SJCRH30 (cell line): Measurements from ENCODE around the gene FOXD1. TPM values are rescaled to one million over a fixed set of nuclear protein-coding genes. Genes with fewer than 3 reads are reported as not detected.
"Not testable (repeated sequence)": the region's sequence is repeated elsewhere in the genome, so short reads cannot be mapped to it uniquely, and the experiment has no call there.

Source experiments
- DNase-seq, 2 experiments: peaks; one replicate each; pipeline ENCODE4 v3.0.0-alpha.2; 2015 to 2020
- H3K27ac ChIP-seq: fragments of 250-450 bp; sonication (Bioruptor Pico); 2 replicates; pipeline ENCODE4 v1.5.1; 2020; ENCODE audit warnings: mild to moderate bottlenecking, moderate library complexity
- H3K27me3 ChIP-seq: fragments of 250-450 bp; sonication (Bioruptor Pico); 2 replicates; pipeline ENCODE4 v1.5.1; 2020; ENCODE audit warnings: mild to moderate bottlenecking, moderate library complexity
- H3K36me3 ChIP-seq: fragments of 250-450 bp; sonication (Bioruptor Pico); 2 replicates; pipeline ENCODE4 v1.5.1; 2020; ENCODE audit warnings: mild to moderate bottlenecking, moderate library complexity
- H3K4me1 ChIP-seq: fragments of 250-450 bp; sonication (Bioruptor Pico); 2 replicates; pipeline ENCODE4 v1.5.1; 2020; ENCODE audit warnings: mild to moderate bottlenecking, moderate library complexity
- H3K4me3 ChIP-seq: fragments of 250-450 bp; sonication (Bioruptor Pico); 2 replicates; pipeline ENCODE4 v1.5.1; 2020; ENCODE audit warnings: mild to moderate bottlenecking, moderate library complexity
- H3K9me3 ChIP-seq: fragments of 250-450 bp; sonication (Bioruptor Pico); replicated peaks from 2 replicates; pipeline ENCODE4 v1.5.1; 2020; ENCODE audit warnings: mild to moderate bottlenecking, moderate library complexity
- total RNA-seq: library from RNA; depleted of rRNA; stranded (reverse); fragments of >200 nt; shearing (Covaris generic); gene quantifications from 2 replicates; pipeline ENCODE4 v1.2.3, GENCODE V29; 2014; rRNA removed

FOXD1 gene
- 10.5 and 10.9 TPM in 2 replicates for total RNA-seq

GRCh38 chr5:73448463-73449136, at the start of gene FOXD1:
Gene FOXD1 (minus strand): TSS chr5:73448777. CDS start chr5:73448362, 415 bp downstream.
- DNase-seq: peak; percentile 92 to 93
- peak within 1 kb of the TSS; percentile 47; the same call in 1 of the 2 replicates for H3K27ac ChIP-seq
- H3K4me1 ChIP-seq: no peaks in the 10 kb centered on the region
- no peaks in the 10 kb centered on the region for H3K36me3 ChIP-seq
- peak within 1 kb of the TSS; percentile 96 for H3K4me3 ChIP-seq
- no peaks in the 10 kb centered on the region for H3K9me3 ChIP-seq
- H3K27me3 ChIP-seq: peaks cover 7% of the 10 kb centered on the region; the same call in 1 of the 2 replicates

- Histone ChIP-seq H3K9me3 (no peaks in the 10 kb centered on the region), H3K4me1 (peaks cover 9% of the 10 kb centered on the region), H3K36me3 (peaks cover 32% of the 10 kb centered on the region), H3K4me3 (peak overlapping the region; percentile 98), H3K27ac (peak overlapping the region; percentile 95), H3K27me3 (no peaks in the 10 kb centered on the region)
- no peak for DNase-seq
Observed at GRCh38 chr5:73497497-73498056, 49.0 kb upstream of the FOXD1 start.

GRCh38 chr5:73496984-73497457, 48.4 kb upstream of the FOXD1 start:
- Histone ChIP-seq H3K36me3 (peaks cover 27% of the 10 kb centered on the region), H3K27ac (peak overlapping the region; percentile 95), H3K27me3 (no peaks in the 10 kb centered on the region), H3K4me3 (peak overlapping the region; percentile 98), H3K9me3 (no peaks in the 10 kb centered on the region), H3K4me1 (peaks cover 9% of the 10 kb centered on the region)
- DNase-seq: peak; percentile 13 to 85

DNA sequence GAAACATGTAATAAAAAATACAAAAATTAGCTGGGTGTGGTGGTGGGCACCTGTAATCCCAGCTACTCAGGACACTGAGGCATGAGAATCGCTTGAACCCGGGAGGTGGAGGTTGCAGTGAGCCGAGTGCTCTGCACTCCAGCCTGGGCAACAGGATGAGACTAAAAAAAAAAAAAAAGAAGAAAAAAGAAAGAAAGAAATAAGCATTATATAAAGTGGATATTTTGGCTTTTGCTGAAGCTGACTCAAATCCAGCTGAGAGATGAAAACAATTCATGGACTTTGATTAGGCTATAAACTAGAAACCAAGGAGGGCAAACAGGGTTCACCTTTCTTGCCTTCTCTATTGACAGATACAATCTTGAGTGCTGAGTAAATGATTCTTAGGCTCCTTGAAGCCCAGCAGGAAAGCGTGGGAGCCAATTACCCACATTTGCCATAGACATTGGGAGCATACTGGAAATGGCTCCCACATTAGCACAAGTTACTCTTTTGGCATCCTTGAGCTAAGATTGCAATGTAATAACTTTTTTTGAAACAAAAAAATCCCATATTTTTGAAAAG, 47.3 kb upstream of the FOXD1 start:
- Histone ChIP-seq H3K9me3 (no peaks in the 10 kb centered on the region), H3K36me3 (peaks cover 15% of the 10 kb centered on the region), H3K4me3 (no peak overlapping the region), H3K27me3 (no peaks in the 10 kb centered on the region), H3K27ac (no peak overlapping the region), H3K4me1 (peaks cover 9% of the 10 kb centered on the region)
- DNase-seq: no peak

DNA sequence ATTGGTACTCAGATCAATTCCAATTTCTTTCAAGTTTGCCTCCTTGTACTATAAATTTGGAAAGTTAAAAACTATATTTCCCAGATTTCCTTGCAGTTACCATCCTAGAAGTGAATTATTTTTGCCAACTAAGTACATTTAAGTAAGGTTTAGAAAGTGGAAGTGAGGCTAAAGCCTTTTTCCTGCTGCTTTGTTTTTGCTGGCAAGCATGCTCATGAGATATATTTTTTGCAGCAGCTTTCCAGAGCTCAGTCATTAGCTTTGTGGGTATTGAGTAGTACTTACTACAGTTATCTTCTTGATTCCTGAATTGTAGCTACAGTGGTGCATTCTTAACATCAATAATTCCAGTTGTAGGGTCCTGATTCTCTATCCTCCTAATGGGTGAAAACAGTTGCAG, 46.1 kb upstream of the FOXD1 start:
- Histone ChIP-seq H3K36me3 (peaks cover 4% of the 10 kb centered on the region), H3K4me3 (no peak overlapping the region), H3K27ac (no peak overlapping the region), H3K4me1 (peaks cover under 1% of the 10 kb centered on the region; the same call in 1 of the 2 replicates), H3K9me3 (no peaks in the 10 kb centered on the region; the same call in 1 of the 2 replicates), H3K27me3 (peaks cover 3% of the 10 kb centered on the region; the same call in 1 of the 2 replicates)
- DNase-seq: no peak

GRCh38 chr5:73493421-73493820, 44.8 kb upstream of the FOXD1 start:
- H3K27me3 ChIP-seq: peaks cover 10% of the 10 kb centered on the region; the same call in 1 of the 2 replicates
- H3K27ac ChIP-seq: no peak overlapping the region
- no peaks in the 10 kb centered on the region; the same call in 1 of the 2 replicates for H3K9me3 ChIP-seq
- no peak for DNase-seq
- no peaks in the 10 kb centered on the region for H3K4me1 ChIP-seq
- no peak overlapping the region for H3K4me3 ChIP-seq
- no peaks in the 10 kb centered on the region; the same call in 1 of the 2 replicates for H3K36me3 ChIP-seq

DNA sequence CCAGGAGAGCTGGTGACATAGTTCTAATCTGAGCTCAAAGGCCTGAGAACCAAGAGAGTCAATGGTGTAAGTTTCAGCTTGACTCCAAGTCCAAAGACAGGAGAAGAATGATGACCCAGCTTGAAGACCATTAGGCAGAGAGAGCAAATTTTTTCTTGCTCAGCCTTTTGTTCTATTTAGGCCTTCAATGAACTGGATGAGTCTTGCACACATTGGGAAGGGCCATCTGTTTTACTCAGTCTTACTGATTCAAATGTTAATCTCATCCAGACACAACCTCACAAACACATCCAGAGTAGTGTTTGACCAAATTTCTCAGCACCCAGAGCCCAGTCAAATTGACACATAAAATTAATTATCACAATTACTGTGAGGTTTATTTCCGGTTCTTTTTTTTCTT, 42.6 kb upstream of the FOXD1 start:
- Histone ChIP-seq H3K4me1 (no peaks in the 10 kb centered on the region), H3K27me3 (peaks cover 10% of the 10 kb centered on the region; the same call in 1 of the 2 replicates), H3K4me3 (no peak overlapping the region), H3K36me3 (no peaks in the 10 kb centered on the region), H3K27ac (no peak overlapping the region), H3K9me3 (no peaks in the 10 kb centered on the region; the same call in 1 of the 2 replicates)
- no peak for DNase-seq

GRCh38 chr5:73490088-73490487, 41.5 kb upstream of the FOXD1 start:
- no peak for DNase-seq
- Histone ChIP-seq H3K27ac (no peak overlapping the region), H3K9me3 (no peaks in the 10 kb centered on the region; the same call in 1 of the 2 replicates), H3K27me3 (peaks cover 10% of the 10 kb centered on the region; the same call in 1 of the 2 replicates), H3K4me3 (no peak overlapping the region), H3K36me3 (no peaks in the 10 kb centered on the region), H3K4me1 (no peaks in the 10 kb centered on the region)

- no peaks in the 10 kb centered on the region for H3K36me3 ChIP-seq
- H3K27me3 ChIP-seq: peaks cover 10% of the 10 kb centered on the region; the same call in 1 of the 2 replicates
- H3K4me3 ChIP-seq: no peak overlapping the region
- no peaks in the 10 kb centered on the region; the same call in 1 of the 2 replicates for H3K9me3 ChIP-seq
- no peak for DNase-seq
- no peak overlapping the region for H3K27ac ChIP-seq
- no peaks in the 10 kb centered on the region for H3K4me1 ChIP-seq
Observed at GRCh38 chr5:73488806-73489205, 40.2 kb upstream of the FOXD1 start.

DNA sequence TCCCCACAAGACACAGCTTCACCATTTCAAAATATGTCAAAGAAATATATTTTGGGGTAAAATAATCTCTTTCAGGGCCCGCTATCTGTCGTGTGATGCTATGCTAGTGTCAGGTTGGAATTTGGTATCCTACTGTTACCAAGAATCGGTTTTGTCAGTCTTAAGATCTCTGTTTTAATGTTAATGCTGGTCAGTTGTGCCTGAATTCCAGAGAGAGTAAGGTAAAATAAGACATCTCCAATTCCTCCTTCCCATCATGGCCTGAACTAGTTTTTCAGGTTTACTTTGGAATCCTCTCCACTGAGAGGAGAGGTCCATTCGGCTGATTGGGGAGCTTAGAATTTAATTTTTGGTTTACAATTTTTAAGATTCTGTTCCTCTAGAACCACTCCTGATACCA, 39.2 kb upstream of the FOXD1 start:
- no peaks in the 10 kb centered on the region for H3K36me3 ChIP-seq
- H3K4me3 ChIP-seq: no peak overlapping the region
- H3K4me1 ChIP-seq: no peaks in the 10 kb centered on the region
- H3K27me3 ChIP-seq: peaks cover 10% of the 10 kb centered on the region; the same call in 1 of the 2 replicates
- H3K27ac ChIP-seq: no peak overlapping the region
- H3K9me3 ChIP-seq: no peaks in the 10 kb centered on the region; the same call in 1 of the 2 replicates
- DNase-seq: no peak

DNA sequence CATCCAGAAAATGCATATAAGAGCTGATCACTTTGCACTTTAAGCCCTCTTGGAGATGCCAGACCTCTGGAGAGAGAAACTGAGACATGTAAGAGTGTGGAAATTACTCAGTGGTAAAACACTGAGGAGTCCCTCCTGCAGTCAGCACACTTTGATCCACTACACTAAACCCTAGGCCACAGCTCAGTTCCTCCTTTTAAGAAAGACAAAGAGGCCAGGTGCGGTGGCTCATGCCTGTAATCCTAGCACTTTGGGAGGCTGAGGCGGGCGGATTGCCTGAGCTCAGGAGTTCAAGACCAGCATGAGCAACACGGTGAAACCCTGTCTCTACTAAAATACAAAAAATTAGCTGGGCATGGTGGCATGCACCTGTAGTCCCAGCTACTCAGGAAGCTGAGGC, 38.7 kb upstream of the FOXD1 start:
- H3K4me3 ChIP-seq, H3K36me3 ChIP-seq, H3K9me3 ChIP-seq, H3K27ac ChIP-seq, H3K4me1 ChIP-seq, DNase-seq: not testable (repeated sequence)
- peaks cover 10% of the 10 kb centered on the region; the same call in 1 of the 2 replicates for H3K27me3 ChIP-seq

DNA sequence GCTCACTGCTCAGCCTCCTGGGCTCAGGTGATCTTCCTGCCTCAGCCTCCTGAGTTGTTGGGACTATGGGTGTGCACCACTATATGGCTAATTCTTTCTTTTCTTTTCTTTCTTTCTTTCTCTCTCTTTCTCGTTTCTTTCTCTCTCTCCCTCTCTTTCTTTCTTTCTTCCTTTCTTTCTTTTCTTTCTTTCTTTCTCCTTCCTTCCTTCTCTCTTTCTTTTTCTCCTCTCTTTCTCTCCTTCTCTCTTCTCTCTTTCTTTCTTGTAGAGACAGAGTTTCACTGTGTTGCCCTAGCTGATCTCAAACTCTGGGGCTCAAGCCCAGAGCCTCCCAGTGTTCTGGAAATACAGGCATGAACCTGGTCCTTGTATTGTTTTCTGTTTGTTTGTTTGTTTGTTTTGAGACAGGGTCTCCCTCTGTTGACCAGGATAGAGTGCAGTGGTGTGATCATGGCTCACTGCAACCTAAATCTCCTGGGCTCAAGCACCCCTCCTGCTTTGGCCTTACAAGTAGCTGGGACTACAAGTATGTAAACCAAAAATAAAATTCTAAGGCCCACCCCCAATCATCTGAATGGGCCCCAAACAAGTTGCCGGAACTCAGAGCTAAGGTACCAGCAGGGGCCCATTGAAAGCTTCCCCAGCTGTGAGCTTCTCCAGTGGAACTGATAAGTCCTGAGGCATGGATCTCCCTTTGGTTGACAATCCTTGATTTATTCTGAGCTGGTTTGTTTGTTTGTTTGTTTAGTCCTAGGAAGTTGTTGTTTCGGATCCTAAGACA, 37.7 kb upstream of the FOXD1 start:
- Histone ChIP-seq H3K27me3 (peaks cover 10% of the 10 kb centered on the region; the same call in 1 of the 2 replicates), H3K36me3 (no peaks in the 10 kb centered on the region), H3K9me3 (no peaks in the 10 kb centered on the region; the same call in 1 of the 2 replicates), H3K27ac (no peak overlapping the region), H3K4me3 (no peak overlapping the region), H3K4me1 (no peaks in the 10 kb centered on the region)
- DNase-seq: no peak

DNA sequence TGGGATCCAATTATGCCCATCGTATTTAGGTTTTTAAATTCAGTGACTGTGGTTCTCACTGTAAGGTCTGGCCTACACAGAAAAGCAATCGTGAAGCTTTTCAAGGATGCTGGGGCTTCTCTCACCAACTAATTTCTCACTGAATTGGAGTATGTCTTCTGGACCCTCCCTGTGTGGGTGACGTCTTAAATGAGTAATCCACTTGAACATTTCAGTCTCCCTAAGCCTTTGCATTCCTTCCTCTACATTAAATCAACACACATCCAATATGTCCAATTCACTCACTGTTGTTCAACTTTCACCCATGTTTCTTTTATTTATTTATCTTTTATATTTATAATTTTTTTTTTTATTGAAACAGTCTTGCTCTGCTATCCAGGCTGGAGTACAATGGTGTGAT, 37.1 kb upstream of the FOXD1 start:
- no peaks in the 10 kb centered on the region for H3K36me3 ChIP-seq
- no peaks in the 10 kb centered on the region for H3K4me1 ChIP-seq
- DNase-seq: no peak
- peaks cover 10% of the 10 kb centered on the region; the same call in 1 of the 2 replicates for H3K27me3 ChIP-seq
- H3K27ac ChIP-seq: no peak overlapping the region
- H3K4me3 ChIP-seq: no peak overlapping the region
- H3K9me3 ChIP-seq: no peaks in the 10 kb centered on the region; the same call in 1 of the 2 replicates

- H3K27me3 ChIP-seq: peaks cover 8% of the 10 kb centered on the region; the same call in 1 of the 2 replicates
Observed at GRCh38 chr5:73484511-73484910, 35.9 kb upstream of the FOXD1 start.

More at GRCh38 chr5:73484511-73484910, 35.9 kb upstream of the FOXD1 start:
- H3K27ac ChIP-seq: no peak overlapping the region
- H3K4me3 ChIP-seq: no peak overlapping the region
- no peak for DNase-seq
- H3K36me3 ChIP-seq: no peaks in the 10 kb centered on the region
- H3K9me3 ChIP-seq: no peaks in the 10 kb centered on the region
- no peaks in the 10 kb centered on the region for H3K4me1 ChIP-seq
